ENCODE measurements around the gene SPARC. TPM values are rescaled to one million over a fixed set of nuclear protein-coding genes. Genes with fewer than 3 reads are reported as not detected.

The SPARC gene
- total RNA-seq, 1 donor from 2014 or later, result 435 TPM

- no peak for DNase-seq (ENCODE audit: low read depth, low spot score)
- Mint-ChIP-seq H3K27me3 (ENCODE audit: low read depth) (peaks cover 2% of the 10 kb centered on the region), H3K27ac (ENCODE audit: unreplicated experiment) (no peak overlapping the region), H3K36me3 (ENCODE audit: low read depth) (no peaks in the 10 kb centered on the region), H3K4me3 (no peak overlapping the region), H3K4me1 (no peaks in the 10 kb centered on the region), H3K9me3 (no peaks in the 10 kb centered on the region)
- no peak for TF ChIP-seq CTCF (conservative IDR thresholded peaks at IDR 0.05)
Measured at GRCh38 chr5:151648988-151649387, 37.7 kb downstream of the SPARC start.

GRCh38 chr5:151648089-151648488 is 38.6 kb downstream of the SPARC start:
- H3K4me3 Mint-ChIP-seq, result no peak overlapping the region
- H3K4me1 Mint-ChIP-seq, result no peaks in the 10 kb centered on the region
- no peak for DNase-seq (ENCODE audit: low read depth, low spot score)
- TF ChIP-seq CTCF (conservative IDR thresholded peaks at IDR 0.05), result no peak
- no peaks in the 10 kb centered on the region for H3K36me3 Mint-ChIP-seq (ENCODE audit: low read depth)
- H3K27me3 Mint-ChIP-seq (ENCODE audit: low read depth), result peaks cover 2% of the 10 kb centered on the region
- no peak overlapping the region for H3K27ac Mint-ChIP-seq (ENCODE audit: unreplicated experiment)
- H3K9me3 Mint-ChIP-seq, result no peaks in the 10 kb centered on the region

- no peak overlapping the region for H3K4me3 Mint-ChIP-seq
- no peaks in the 10 kb centered on the region for H3K9me3 Mint-ChIP-seq
- H3K4me1 Mint-ChIP-seq, result no peaks in the 10 kb centered on the region
- H3K27ac Mint-ChIP-seq (ENCODE audit: unreplicated experiment), result no peak overlapping the region
- no peak for TF ChIP-seq CTCF (conservative IDR thresholded peaks at IDR 0.05)
- no peak for DNase-seq (ENCODE audit: low read depth, low spot score)
- H3K27me3 Mint-ChIP-seq (ENCODE audit: low read depth), result peaks cover 2% of the 10 kb centered on the region
- no peaks in the 10 kb centered on the region for H3K36me3 Mint-ChIP-seq (ENCODE audit: low read depth)
Measured at GRCh38 chr5:151647320-151647861, 39.3 kb downstream of the SPARC start.

GRCh38 chr5:151646334-151646733 is 40.4 kb downstream of the SPARC start:
- H3K4me3 Mint-ChIP-seq, result no peak overlapping the region
- peaks cover 2% of the 10 kb centered on the region for H3K27me3 Mint-ChIP-seq (ENCODE audit: low read depth)
- H3K4me1 Mint-ChIP-seq, result no peaks in the 10 kb centered on the region
- H3K27ac Mint-ChIP-seq (ENCODE audit: unreplicated experiment), result no peak overlapping the region
- DNase-seq (ENCODE audit: low read depth, low spot score), result no peak
- TF ChIP-seq CTCF (conservative IDR thresholded peaks at IDR 0.05), result no peak
- H3K9me3 Mint-ChIP-seq, result no peaks in the 10 kb centered on the region
- no peaks in the 10 kb centered on the region for H3K36me3 Mint-ChIP-seq (ENCODE audit: low read depth)

GRCh38 chr5:151643388-151643787 is 43.3 kb downstream of the SPARC start:
- TF ChIP-seq CTCF (conservative IDR thresholded peaks at IDR 0.05), result no peak
- H3K9me3 Mint-ChIP-seq, result no peaks in the 10 kb centered on the region

More at GRCh38 chr5:151643388-151643787, 43.3 kb downstream of the SPARC start:
- Mint-ChIP-seq H3K4me3 (no peak overlapping the region), H3K4me1 (no peaks in the 10 kb centered on the region), H3K27me3 (ENCODE audit: low read depth) (peaks cover 7% of the 10 kb centered on the region), H3K36me3 (ENCODE audit: low read depth) (no peaks in the 10 kb centered on the region), H3K27ac (ENCODE audit: unreplicated experiment) (no peak overlapping the region)
- no peak for DNase-seq (ENCODE audit: low read depth, low spot score)
